GM19099 (cell line): ENCODE data around the gene SLC39A11.

Source experiments
- POLR2A ChIP-seq: IDR thresholded peaks from 3 replicates; pipeline ENCODE4 v1.6.1; 2011; ENCODE audit warnings: low read depth; ENCODE audit not compliant: insufficient read length; ENCODE audit errors: extremely low read depth

SLC39A11 gene

DNA sequence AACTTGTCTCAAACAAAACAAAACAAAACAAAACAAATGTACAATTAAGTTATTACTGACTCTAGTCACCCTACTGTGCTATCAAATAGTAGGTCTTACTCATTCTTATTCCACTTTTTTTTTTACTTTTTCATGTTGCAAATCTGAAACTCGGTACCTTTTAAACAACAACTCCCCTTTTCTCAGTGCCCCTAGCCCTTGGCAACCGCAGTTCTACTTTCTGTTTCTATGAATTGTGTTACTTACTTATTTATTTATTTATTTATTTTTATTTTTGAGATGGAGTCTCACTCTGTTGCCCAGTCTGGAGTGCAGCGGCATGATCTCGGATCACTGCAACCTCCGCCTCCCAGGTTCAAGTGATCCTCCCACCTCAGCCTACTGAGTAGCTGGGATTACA lies 104.0 kb downstream of the SLC39A11 start:
- no peak for TF ChIP-seq POLR2A

- no peak for TF ChIP-seq POLR2A
These were observed 105.3 kb downstream of the SLC39A11 start for GRCh38 chr17:72987166-72987565.

GRCh38 chr17:72985882-72986720 lies 106.4 kb downstream of the SLC39A11 start:
- TF ChIP-seq POLR2A: no peak

DNA sequence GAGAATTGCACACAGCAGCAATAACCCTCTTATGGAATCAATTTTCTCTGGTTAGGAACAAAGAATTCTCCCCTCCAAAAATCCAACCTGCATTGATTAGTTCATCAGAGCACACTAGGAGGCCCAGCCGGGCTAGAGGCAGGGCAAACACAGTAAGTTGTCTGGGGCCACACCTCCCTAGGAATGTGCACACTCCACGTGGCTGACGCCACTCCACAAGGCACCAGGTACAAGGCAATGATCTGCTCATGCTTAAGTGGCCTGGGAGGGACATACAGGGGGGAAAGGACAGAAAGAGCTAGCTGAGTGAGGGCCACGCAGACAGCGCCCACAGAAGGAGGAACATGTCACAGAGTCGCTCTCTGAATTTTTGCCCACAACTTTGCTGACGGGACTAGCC lies 107.6 kb downstream of the SLC39A11 start:
- no peak for TF ChIP-seq POLR2A

GRCh38 chr17:72984145-72984925 lies 108.2 kb downstream of the SLC39A11 start:
- TF ChIP-seq POLR2A: no peak

GRCh38 chr17:72982680-72983079 lies 109.8 kb downstream of the SLC39A11 start:
- no peak for TF ChIP-seq POLR2A

DNA sequence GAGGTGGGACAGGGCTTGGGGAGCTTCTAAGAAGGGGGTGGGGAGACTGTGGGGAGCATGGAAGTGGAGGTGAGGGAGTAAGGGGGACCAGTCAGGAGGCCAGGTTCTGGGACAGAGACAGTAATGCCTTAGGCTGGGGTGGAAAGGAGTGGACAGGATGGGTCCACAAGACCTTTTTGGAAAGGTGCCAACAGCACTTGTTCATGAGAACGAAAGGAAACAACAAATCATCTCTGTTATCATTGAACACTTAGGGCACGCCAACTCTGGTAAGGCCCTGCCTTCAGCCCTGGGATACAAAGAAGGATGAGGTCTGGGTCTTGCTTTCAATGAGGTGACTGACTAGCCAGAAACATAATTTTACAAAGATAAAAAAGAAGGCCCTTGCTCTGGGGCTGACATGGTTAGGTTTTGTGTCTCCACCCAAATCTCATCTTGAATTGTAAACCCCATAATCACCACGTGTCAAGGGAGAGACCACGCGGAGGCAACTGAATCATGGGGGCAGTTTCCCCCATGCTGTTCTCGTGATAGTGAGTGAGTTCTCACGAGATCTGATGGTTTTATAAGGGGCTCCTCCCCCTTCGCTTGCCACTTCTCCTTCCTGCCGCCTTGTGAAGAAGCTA lies 113.8 kb downstream of the SLC39A11 start:
- TF ChIP-seq POLR2A: no peak

GRCh38 chr17:72977771-72978417 lies 114.6 kb downstream of the SLC39A11 start:
- no peak for TF ChIP-seq POLR2A

- TF ChIP-seq POLR2A: no peak
These were observed 115.3 kb downstream of the SLC39A11 start for GRCh38 chr17:72976971-72977770.

- no peak for TF ChIP-seq POLR2A
These were observed 117.0 kb downstream of the SLC39A11 start for GRCh38 chr17:72975509-72975908.

GRCh38 chr17:72974605-72975232 lies 117.8 kb downstream of the SLC39A11 start:
- no peak for TF ChIP-seq POLR2A

DNA sequence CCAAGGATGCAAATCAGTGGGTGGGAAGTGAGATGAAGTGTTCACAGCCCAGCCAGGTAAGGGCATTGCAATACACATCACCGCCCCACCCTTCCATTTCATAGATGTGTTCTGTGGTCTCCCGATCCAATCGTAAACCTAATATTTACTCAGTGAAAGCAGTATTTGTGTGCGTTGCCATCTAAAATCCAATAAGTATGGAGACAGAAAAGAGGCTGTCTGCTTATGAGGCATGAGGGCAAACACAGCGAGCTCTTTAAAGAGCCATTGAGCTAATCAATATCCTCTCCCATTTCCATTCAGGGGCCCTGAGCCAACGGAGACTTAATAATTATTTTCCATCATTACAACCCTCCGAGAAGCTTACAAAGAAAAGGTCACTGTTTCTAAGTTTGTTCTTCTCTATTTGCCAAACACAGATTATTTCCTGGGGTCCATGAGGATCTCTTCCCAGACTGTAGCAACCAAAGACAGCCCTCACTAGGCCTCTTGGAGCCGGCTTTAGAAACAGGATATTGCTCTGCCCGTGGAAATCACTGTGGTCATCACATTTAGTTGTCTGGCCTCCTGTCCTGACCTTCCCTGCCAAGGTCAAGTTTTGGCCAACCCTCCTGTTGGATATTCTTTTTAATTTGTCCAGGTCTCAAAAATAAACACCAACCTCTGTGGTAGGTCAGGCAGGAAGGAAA lies 120.1 kb downstream of the SLC39A11 start:
- TF ChIP-seq POLR2A: no peak

DNA sequence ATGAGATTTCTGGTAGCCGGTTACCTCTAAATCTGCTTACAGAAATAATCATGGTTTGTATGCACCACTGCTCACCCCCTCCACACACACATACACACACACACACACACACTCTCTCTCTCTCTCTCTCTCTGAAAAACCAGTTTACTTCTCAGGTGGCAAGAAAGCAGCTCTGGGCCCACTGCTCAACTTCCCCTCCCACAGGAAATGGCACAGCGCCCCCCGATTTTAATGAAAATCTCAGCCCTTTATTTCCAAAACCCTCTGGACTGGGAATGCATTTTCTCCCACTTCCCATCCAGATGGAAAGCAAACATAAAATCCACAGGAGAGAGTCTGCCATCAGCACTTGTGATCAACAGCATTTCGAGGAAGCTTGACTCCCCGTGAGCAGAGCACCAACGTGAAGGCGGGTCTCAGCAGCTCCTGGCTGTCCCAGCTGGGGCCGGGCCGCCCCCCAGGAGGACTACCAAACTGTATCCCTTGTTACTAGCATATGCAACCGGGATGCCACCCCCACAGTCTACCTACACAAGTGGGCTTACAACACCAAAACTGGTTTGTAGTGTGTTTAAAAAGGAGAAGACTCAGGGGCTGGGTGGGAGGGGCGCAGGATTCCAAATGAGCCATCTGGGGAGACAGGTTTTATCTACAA lies 121.1 kb downstream of the SLC39A11 start:
- TF ChIP-seq POLR2A: no peak

- no peak for TF ChIP-seq POLR2A
These were observed 121.7 kb downstream of the SLC39A11 start for GRCh38 chr17:72970797-72971196.
